Activated CD8-positive, alpha-beta memory T cell treated with anti-CD3 and anti-CD28 coated beads for 4 hours (primary cell): ENCODE results near the gene MBD3.
"Not testable (repeated sequence)": the region's sequence is repeated elsewhere in the genome, so short reads cannot be mapped to it uniquely, and the experiment has no call there.

ENCODE experiments used
- DNase-seq, 2 donors: peaks; one replicate each; pipeline ENCODE4 v3.0.0-alpha.2; 2020; ENCODE audit warnings: low read depth in 2 of 2

The MBD3 gene

DNA sequence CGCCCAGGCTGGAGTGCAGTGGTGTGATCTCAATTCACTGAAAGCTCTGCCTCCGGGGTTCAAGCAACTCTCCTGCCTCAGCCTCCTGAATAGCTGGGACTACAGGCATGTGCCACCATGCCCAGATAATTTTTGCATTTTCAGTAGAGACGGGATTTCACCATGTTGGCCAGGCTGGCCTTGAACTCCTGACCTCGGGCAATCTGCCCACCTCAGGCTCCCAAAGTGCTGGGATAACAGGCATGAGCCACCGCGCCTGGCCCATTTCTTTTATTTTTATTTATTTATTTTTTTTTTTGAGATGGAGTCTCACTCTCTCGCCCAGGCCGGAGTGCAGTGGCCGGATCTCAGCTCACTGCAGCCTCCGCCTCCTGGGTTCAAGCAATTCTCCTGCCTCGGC, 52.9 kb downstream of the MBD3 start:
- DNase-seq = not testable (repeated sequence)

DNA sequence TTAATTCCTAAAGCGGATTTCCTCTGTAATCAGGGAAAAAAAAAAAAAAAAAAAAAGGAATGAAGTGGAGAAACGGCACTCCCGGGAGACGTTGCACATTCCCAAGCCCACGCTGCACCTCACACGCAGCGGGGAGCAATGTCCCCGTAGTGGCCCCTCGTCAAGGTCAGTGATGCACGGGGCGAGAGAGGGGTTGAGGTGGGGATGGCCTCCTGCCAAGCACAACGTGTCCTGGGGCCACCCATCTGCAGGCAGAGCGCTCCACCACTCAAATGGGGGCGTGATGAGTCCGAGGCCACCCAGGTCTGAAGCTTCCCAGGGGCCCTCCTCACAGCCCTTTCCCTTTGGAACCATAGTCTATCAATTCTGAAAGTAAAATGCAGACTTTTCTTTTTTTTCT, 53.7 kb downstream of the MBD3 start:
- DNase-seq = no peak

DNA sequence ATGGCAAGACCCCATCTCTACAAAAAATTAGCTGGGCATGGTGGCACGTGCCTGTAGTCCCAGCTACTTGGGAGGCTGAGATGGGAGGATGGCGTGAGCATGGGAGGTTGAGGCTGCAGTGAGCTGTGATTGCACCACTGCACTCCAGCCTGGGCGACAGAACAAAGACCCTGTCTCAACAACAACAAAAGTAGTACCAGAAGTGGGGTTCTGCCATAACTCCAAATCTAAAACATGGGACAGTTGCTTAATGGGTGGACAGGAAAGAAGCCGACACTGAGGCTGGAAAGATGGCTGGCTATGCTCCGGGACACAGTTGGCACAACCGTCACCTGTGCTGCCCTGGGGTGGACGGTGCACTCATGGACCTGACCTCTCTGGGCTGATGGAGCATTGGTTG, 57.0 kb downstream of the MBD3 start:
- not testable (repeated sequence) for DNase-seq

DNA sequence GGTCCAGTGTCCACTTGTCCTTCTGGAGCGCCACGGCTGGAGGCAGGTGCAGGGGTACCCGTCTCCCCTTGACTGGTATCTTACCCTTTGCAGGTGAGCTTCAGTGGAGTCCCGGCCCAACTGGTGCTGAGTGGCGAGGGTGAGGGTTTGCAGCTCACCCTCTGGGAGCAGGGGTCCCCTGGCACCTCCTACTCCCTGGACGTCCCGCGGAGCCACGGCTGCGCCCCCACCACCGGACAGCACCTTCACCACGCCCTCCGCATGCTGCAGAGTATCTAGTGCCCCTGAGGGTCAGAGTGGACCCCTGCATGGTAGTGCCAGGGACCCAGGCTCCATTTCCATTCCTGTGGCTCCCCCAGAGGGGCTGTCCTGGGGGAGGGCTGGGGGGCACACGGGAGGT, 57.7 kb downstream of the MBD3 start:
- DNase-seq = no peak

DNA sequence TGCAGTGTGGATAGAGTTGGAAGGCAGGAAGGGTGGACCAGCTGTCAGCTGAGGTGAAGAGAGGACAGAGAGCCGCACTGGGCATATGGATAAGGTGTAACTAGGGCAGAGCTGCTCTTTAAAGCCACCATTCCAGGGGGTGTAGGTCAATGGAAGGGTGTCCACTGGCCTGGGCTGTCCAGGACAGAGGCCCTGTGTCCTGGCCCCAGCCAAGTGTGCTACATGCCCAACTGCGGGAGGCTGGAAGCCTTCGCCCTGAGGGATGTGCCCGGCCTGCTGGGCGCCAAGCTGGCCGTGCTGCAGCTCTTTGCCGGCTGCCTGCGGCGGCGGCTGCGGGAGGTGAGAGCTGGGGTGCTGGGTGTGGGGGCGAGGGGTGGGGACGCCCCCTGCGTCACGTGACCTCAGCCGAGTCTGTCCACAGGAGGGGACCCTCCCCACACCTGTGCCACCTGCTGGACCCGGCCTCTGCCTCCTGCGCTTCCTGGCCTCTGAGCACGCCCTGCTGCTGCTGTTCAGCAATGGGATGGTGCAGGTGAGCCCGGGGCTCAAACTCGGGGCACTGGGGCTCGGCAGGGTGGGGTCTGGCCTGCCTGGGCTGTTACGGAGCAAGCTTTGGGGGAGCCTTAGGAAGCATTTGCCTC, 59.0 kb downstream of the MBD3 start:
- DNase-seq = no peak

DNA sequence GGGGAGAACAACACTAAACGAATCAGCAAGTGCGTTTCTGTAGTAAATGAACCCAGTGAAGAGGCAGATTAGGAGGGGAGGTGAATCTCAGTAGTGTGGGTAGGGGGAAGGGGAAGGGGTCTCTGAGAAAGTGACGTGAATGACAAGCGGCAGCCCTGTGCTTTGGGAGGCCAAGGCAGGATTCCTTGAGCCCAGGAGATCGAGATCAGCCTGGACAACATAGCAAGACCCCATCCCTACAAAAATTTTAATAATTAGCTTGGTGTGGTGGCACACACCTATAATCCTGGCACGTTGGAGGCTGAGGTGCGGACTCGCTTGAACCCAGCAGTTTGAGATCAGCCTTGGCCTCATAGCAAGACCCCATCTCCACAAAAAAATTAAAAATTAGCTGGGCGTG, 60.7 kb downstream of the MBD3 start:
- no peak for DNase-seq

DNA sequence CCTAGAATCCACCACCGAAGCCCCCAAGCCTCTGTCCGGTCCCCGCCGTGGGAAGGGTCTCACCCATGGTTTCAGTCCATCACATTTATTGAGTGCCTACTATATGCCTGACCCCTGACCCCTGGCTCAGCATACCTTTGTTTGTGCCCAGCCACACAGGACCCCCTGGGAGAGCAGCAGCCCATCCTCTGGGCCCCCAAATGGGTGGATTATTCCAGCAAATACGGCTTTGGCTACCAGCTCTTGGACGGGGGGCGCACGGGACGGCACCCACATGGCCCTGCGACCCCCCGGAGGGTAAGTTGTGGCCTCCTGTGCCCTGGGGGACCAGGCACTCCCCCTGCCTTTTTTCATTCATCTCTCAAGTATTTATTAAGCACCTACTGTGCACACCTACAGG, 61.1 kb downstream of the MBD3 start:
- DNase-seq = no peak

DNA sequence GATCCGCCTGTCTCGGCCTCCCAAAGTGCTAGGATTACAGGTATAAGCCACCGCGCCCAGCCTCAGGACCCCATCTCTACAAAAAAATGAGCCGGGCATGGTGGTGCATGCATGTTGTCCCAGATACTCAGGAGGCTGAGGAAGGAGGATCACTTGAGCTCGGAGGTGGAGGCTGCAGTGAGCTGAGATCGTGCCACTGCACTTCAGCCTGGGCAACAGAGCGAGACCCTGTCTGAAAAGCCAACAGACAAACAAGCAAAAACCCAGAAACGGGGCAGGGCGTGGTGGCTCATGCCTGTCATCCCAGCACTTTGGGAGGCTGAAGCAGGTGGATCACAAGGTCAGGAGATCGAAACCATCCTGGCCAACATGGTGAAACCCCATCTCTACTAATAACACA, 61.8 kb downstream of the MBD3 start:
- not testable (repeated sequence) for DNase-seq

DNA sequence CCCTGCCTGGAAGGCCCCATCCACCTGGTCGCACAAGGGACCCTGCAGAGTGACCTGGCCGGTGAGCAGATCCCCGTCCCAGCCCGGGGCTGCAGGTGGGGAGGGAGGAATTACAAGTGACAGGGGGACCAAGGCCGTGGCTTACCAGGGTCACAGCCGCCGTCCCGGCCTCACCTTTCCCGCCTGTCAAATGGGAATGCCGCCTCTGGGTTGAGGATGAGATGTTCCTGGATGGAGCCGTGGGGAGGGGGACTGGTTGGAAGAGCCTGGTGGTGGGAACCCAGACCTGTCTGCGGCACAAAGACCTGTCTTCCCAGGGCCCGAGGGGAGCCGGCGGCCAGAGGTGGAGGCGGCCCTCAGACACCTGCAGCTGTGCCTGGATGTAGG, 63.2 kb downstream of the MBD3 start:
- DNase-seq = no peak

DNA sequence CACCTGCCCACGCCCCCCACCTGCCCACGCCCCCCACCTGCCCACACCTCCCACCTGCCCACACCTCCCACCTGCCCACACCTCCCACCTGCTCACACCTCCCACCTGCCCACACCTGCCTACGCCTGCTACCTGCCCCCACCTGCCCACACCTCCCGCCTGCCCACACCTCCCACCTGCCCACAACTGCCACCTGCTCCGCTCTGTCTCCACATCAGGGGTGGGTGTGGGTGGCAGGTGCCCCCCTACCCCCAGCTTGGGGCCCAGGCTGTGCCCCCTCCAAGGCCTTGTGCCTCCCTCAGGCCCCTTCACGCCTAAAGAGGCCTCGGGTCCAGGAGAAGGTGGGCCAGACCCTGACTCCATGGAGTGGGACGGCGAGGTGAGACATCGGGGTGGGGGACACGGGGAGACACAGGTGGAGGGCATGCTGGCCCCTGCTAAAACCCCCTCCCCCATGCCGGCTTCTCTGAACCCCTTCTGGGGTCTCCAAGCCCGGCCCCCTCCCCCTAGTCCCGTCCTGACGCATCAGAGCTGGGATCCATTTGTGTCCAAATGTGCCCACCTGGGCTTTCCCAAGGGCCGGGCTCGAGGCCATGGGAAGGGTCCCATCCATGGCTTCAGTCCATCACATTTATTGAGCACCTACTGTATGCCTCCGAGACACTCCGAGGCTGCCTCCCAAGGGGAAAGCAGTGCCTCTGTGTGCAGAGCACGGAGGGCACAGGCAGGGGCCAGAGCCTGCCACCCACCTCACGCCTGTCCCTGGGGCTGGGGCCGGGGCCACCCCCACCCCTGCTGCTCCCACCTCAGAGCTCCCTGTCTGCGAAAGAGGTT, 63.9 kb downstream of the MBD3 start:
- DNase-seq = no peak

DNA sequence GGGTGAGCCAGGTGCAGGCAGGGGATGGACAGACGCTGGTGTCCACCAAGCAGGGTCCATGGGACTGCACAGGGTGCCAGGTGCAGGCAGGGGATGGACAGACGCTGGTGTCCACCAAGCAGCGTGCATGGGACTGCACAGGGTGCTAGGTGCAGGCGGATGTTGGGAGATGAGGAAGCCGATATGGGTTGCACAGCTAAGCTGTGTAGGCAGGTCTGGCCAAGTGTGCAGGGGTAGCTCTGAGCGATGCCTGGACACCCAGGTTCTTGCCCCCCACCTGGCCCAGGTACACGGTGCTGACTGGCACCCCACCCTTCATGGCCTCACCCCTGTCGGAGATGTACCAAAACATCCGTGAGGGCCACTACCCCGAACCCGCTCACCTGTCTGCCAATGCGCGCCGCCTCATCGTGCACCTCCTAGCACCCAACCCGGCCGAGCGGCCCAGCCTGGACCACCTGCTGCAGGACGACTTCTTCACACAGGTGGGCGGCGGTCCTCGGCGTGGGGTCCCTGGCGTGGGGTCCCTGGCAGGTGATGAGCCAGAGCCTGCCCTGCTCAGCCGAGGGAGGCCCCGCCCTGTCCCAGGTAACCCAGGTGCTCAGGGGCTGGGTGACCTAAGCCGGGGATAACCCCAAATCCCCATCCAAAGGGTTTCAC, 64.9 kb downstream of the MBD3 start:
- DNase-seq = no peak

DNA sequence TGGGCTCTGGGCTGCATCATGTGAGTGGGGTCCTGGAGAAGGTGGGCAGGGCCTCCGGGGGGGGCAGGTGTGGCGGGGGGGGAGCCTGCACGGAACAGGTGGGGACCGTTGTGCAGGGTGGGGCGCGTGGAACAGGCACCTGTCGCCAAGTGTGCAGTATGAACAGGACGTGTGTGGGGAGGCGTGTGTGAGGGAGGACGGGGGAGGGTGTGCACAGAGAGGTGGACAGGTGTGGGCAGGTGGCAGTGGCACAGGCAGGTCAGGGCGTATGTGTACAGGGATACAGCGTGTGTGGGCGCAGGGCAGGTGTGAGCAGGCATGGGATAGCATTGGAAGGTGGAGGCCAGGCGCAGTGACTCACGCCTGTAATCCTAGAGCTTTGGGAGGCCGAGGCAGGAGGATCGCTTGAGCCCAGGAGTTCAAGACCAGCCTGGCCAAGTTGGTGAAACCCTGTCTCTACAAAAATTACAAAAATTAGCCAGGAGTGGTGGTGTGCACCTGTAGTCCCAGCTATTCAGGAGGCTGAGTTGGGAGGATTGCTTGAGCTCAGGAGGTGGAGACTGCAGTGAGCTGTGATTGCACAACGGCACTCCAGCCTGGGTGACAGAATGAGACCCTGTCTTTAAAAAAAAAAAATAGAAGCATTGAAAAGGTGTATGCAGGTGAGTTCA, 65.6 kb downstream of the MBD3 start:
- no peak for DNase-seq

DNA sequence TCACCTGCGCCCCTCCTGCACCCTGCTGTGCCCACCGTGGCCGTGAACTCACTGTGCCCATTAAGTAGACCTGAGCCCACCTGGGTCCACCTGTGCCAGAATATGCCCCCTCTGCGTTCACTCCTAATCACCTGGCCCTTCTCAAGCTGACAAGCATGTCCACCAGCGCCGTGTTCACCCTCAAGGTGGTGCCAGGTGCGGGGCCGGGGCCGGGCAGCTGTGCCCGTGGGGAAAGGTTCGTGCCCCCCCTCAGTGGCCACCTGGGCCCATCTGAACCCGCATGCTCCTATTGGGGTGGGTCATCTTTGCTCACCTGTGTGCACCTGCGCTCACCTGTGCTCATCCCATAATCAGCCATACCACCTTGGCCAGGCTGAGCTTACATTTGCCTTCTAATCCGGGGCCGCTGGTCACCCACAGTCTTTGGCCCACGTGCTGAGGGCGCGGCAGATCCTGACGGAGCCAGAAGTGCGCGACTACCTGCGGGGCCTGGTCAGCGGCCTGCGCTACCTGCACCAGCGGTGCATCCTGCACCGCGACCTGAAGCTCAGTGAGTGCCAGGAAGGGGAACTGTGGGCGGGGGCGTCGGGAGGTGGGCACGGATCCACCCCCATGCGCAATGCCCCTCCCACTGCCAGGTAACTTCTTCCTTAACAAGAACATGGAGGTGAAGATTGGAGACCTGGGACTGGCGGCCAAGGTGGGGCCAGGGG, 66.4 kb downstream of the MBD3 start:
- DNase-seq = no peak

DNA sequence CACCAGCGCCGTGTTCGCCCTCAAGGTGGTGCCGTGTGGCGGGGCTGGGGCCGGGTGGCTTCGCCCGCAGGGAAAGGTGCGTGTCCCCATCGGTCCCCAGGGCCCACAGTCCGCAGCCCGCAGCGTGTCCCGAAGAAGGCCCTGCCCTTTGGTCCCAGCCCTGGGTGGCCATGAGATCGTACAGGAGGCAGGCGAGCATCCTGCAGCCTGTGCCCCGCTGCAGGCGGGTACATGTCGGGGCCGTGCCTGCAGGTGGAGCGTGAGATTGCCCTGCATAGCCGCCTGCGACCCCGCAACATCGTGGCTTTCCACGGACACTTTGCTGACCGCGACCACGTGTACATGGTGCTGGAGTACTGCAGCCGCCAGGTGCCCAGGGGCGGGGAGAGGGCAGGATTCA, 67.3 kb downstream of the MBD3 start:
- no peak for DNase-seq

DNA sequence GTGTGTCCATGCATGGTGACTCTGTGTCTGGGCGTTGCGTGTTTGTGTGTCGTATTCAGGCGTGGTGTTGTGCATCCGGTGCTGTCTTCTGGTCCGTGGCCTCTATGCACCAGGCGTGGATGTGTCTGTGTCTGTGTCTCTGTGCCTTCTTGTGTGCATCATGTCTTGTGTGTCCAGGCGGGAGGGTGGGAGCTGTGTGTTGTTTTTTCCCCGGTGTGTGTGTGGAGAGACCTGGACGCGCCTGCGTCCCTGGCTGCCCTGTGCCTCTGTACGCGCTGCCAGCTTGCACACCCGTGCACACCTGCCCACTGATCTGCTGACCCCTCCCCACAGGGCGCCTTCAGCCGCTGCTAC, 67.7 kb downstream of the MBD3 start:
- no peak for DNase-seq

DNA sequence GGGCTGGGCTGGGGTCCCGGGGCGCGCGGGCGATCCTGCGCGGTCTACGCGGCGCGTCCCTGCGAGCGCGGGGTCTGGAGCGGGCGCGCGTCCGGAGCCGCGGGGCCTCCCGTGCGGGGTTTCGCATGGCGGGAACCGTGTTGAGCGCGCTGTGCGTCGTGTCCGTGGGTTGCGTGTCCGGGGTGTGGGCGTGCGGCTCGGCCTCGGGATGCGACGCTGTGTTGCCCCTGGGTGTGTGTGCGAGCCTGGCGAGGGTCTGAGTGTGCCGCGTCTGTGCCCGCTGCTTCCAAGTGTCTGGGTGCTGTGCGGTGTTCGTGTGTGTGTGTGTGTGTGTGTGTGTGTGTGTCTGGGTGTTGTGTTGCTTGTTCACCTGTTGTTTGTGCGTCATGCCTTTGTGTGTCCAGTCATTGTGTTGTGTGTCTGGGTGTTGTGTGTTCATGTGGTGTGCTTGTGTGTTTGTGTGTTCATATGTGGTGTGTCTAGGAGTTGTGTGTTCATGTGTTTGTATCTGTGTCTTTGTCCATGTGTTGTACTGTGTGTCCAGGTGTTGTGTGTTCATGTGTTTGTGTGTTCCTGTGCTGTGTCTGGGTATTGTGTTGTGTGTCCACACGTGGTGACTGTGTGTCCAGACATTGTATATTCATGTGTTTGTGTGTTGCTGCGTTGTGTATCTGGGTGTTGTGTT, 68.2 kb downstream of the MBD3 start:
- DNase-seq = no peak
